Activated CD4-positive, alpha-beta memory T cell treated with anti-CD3 and anti-CD28 coated beads, Interleukin-2, amount 10 ng/mL, durations not matched to agents 7 days and 5 days (primary cell): ENCODE results near the gene TXNIP. TPM values are rescaled to one million over a fixed set of nuclear protein-coding genes. Genes with fewer than 3 reads are reported as not detected.

Source experiments
- CTCF ChIA-PET: fragments of 350-600 bp; sonication (Branson Sonifier 250); formaldehyde crosslinking; loops from one replicate; lab custom pipeline; 2021; ENCODE audit warnings: antibody characterized with exemption, inconsistent platforms; lab: Charles Lee
- POLR2A ChIA-PET: fragments of 350-600 bp; sonication (Branson Sonifier 250); formaldehyde crosslinking; loops from one replicate; lab custom pipeline; 2021; ENCODE audit warnings: antibody characterized with exemption; lab: Charles Lee
- DNase-seq: peaks from one replicate; pipeline ENCODE4 v3.0.0-alpha.2; 2020
- H3K27ac Mint-ChIP-seq: one replicate; pipeline ENCODE4 v1.8.0; 2021; ENCODE audit warnings: mild to moderate bottlenecking, mixed read lengths
- H3K27me3 Mint-ChIP-seq: one replicate; pipeline ENCODE4 v1.8.0; 2021; ENCODE audit warnings: mixed read lengths
- H3K36me3 Mint-ChIP-seq: one replicate; pipeline ENCODE4 v1.8.0; 2021; ENCODE audit warnings: low read depth, mixed read lengths
- H3K4me1 Mint-ChIP-seq: one replicate; pipeline ENCODE4 v1.8.0; 2021; ENCODE audit warnings: mixed read lengths
- H3K4me3 Mint-ChIP-seq: one replicate; pipeline ENCODE4 v1.8.0; 2021; ENCODE audit warnings: mild to moderate bottlenecking, mixed read lengths
- H3K9me3 Mint-ChIP-seq: one replicate; pipeline ENCODE4 v1.8.0; 2021; ENCODE audit warnings: mixed read lengths
- total RNA-seq, 2 experiments: library from RNA; stranded (reverse); gene quantifications; one replicate each; pipeline ENCODE4 v1.2.3, GENCODE V29; 2021

TXNIP gene
- total RNA-seq, 2 experiments from 2014 or later = 397 to 407 TPM

DNA sequence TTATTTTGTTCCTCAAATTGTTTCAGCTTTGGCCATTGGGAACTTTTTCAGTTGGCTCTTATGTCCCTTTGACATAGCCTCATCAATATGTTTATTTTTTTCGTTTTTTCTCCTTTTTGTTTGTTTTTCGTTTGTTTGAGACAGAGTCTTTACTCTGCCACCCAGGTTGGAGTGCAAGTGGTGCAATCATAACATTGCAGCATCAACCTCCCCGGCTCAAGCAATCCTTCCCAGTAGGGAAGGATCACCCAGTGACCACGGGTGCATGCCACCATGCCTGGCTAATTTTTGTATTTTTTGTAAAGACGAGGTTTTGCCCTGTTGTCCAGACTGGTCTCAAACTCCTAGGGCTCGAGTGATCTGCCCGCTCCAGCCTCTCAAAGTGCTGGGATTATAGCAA lies 23.8 kb downstream of the TXNIP start:
- ChIA-PET CTCF (interaction anchor here (0.8 to 1.2 kb wide), 2 partner anchors 39 to 127 kb away, joined by 3 to 4 read pairs; partner anchors contain the start of gene NUDT17), POLR2A (interaction anchor here (0.8 to 1.5 kb wide), 3 partner anchors 8 to 54 kb away, joined by 3 to 11 read pairs (median 4); partner anchors contain the start of genes ANKRD34A, PEX11B and POLR3GL)
- Mint-ChIP-seq H3K36me3 (peaks cover 9% of the 10 kb centered on the region), H3K4me3 (no peak overlapping the region), H3K4me1 (peaks cover 10% of the 10 kb centered on the region), H3K27me3 (no peaks in the 10 kb centered on the region), H3K27ac (no peak overlapping the region), H3K9me3 (peaks cover under 1% of the 10 kb centered on the region)
- no peak for DNase-seq

GRCh38 chr1:145967288-145967687 lies 29.1 kb downstream of the TXNIP start:
- no peak overlapping the region for H3K27ac Mint-ChIP-seq
- peaks cover 5% of the 10 kb centered on the region for H3K9me3 Mint-ChIP-seq
- no peaks in the 10 kb centered on the region for H3K27me3 Mint-ChIP-seq
- H3K36me3 Mint-ChIP-seq = peaks cover 17% of the 10 kb centered on the region
- ChIA-PET POLR2A (interaction anchor here (1.0 to 6.2 kb wide), 5 partner anchors 9 to 85 kb away, joined by 3 to 38 read pairs (median 10); partner anchors contain the start of genes LIX1L, PEX11B and RBM8A), CTCF (interaction anchor here (0.9 to 4.7 kb wide), 3 partner anchors 11 to 40 kb away, joined by 3 to 69 read pairs (median 4); partner anchors contain the start of gene RBM8A)
- DNase-seq = no peak
- peaks cover 27% of the 10 kb centered on the region for H3K4me1 Mint-ChIP-seq
- H3K4me3 Mint-ChIP-seq = no peak overlapping the region

- peak overlapping the region; percentile 96 for H3K4me3 Mint-ChIP-seq
- CTCF ChIA-PET = interaction anchor here (0.6 to 4.7 kb wide), 17 partner anchors 13 to 120 kb away, joined by 3 to 69 read pairs (median 6); partner anchors contain the start of genes ITGA10, NUDT17, PIAS3 and RBM8A
- no peaks in the 10 kb centered on the region for H3K27me3 Mint-ChIP-seq
- POLR2A ChIA-PET = interaction anchor here (1.0 to 12.6 kb wide), 30 partner anchors 8 to 684 kb away, joined by 3 to 264 read pairs (median 7); partner anchors contain the start of genes ANKRD35, NUDT17, PEX11B and PIAS3
- peak overlapping the region; percentile 79 for H3K27ac Mint-ChIP-seq
- H3K36me3 Mint-ChIP-seq = peaks cover 17% of the 10 kb centered on the region
- no peak for DNase-seq
- H3K4me1 Mint-ChIP-seq = peaks cover 44% of the 10 kb centered on the region
- peaks cover 5% of the 10 kb centered on the region for H3K9me3 Mint-ChIP-seq
Measured at GRCh38 chr1:145965119-145965744, 31.1 kb downstream of the TXNIP start.

DNA sequence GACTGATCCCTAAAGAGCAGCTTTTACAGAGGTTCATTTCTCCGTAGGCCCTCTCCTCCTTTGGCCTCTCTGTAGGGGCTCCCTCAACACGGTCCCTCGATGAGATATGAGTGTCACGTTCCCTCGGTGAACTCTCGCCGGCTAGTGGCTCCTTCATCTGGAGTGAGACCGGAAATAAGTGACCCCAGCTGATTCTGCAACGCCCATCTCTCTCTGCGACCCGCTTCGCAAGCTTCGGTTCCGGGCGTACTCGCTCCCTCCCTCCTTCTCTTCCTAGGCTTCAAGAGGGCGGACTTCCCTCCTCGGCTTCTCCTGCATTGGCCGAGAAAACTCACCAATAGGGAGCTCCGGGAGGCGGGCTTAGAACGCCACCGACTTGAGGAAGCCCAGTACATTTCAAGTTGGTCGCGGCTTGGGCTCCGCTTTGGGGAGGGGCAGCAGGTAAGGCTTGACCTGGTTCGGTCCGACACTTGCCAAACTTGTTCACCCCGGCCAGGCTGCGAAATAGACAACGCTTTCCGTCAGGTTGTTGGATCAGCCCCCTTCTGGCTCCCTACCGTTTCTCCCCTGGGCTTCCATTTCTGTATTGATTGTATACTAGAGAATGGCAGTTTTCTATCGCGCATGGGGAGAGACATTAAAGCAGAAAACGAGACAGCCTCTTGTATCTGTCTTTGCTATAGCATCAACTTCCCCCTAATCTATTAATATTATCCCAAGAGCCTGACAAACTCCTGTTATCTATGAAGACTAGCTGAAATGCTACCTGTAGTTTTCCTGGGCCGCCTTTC lies 31.9 kb downstream of the TXNIP start, which contains the start of the genes ANKRD34A and POLR3GL:
TSS of gene ANKRD34A (minus strand) at position 248 of the 791 bp plus-strand sequence. CDS start 2,816 bp downstream, outside the sequence.
TSS of gene POLR3GL (plus strand) at position 363 of the 791 bp plus-strand sequence. CDS start 10,176 bp downstream, outside the sequence.
- H3K27ac Mint-ChIP-seq = peak within 1 kb of the TSS; percentile 79
- peaks cover 3% of the 10 kb centered on the region for H3K27me3 Mint-ChIP-seq
- H3K36me3 Mint-ChIP-seq = peaks cover 14% of the 10 kb centered on the region
- CTCF ChIA-PET = interaction anchor here (0.6 to 4.7 kb wide), 19 partner anchors 12 to 119 kb away, joined by 3 to 69 read pairs (median 5); partner anchors contain the start of genes ITGA10, NUDT17, PIAS3 and RBM8A
- DNase-seq = peak; percentile 95
- peak within 1 kb of the TSS; percentile 96 for H3K4me3 Mint-ChIP-seq
- peaks cover 5% of the 10 kb centered on the region for H3K9me3 Mint-ChIP-seq
- peaks cover 48% of the 10 kb centered on the region for H3K4me1 Mint-ChIP-seq
- POLR2A ChIA-PET = interaction anchor here (0.9 to 12.6 kb wide), 35 partner anchors 9 to 684 kb away, joined by 3 to 264 read pairs (median 6); partner anchors contain the start of genes ANKRD35, HJV, NUDT17 and PEX11B

- Mint-ChIP-seq H3K27me3 (peaks cover 5% of the 10 kb centered on the region), H3K4me1 (peaks cover 57% of the 10 kb centered on the region), H3K27ac (peak overlapping the region; percentile 79), H3K36me3 (peaks cover 14% of the 10 kb centered on the region), H3K4me3 (peak overlapping the region; percentile 96), H3K9me3 (peaks cover 5% of the 10 kb centered on the region)
- ChIA-PET POLR2A (interaction anchor here (0.9 to 12.6 kb wide), 28 partner anchors 8 to 140 kb away, joined by 3 to 264 read pairs (median 7); partner anchors contain the start of genes HJV, NUDT17, PEX11B and PIAS3), CTCF (interaction anchor here (0.8 to 4.7 kb wide), 12 partner anchors 15 to 118 kb away, joined by 3 to 69 read pairs (median 8); partner anchors contain the start of genes NUDT17, PIAS3, RBM8A and TXNIP)
- DNase-seq = no peak
Measured at GRCh38 chr1:145963265-145964019, 32.9 kb downstream of the TXNIP start.

- peak; percentile 32 for DNase-seq
- peak overlapping the region; percentile 96 for H3K4me3 Mint-ChIP-seq
- H3K27ac Mint-ChIP-seq = peak overlapping the region; percentile 79
- POLR2A ChIA-PET = interaction anchor here (0.9 to 12.6 kb wide), 16 partner anchors 17 to 139 kb away, joined by 3 to 264 read pairs (median 6); partner anchors contain the start of genes PEX11B, PIAS3, POLR3C and RBM8A
- peaks cover 7% of the 10 kb centered on the region for H3K36me3 Mint-ChIP-seq
- H3K4me1 Mint-ChIP-seq = peaks cover 62% of the 10 kb centered on the region
- peaks cover 2% of the 10 kb centered on the region for H3K9me3 Mint-ChIP-seq
- CTCF ChIA-PET = interaction anchor here (0.8 to 4.7 kb wide), 5 partner anchors 16 to 90 kb away, joined by 3 to 69 read pairs (median 6); partner anchors contain the start of gene RBM8A
- peaks cover 5% of the 10 kb centered on the region for H3K27me3 Mint-ChIP-seq
Measured at GRCh38 chr1:145962157-145963102, 33.9 kb downstream of the TXNIP start.

DNA sequence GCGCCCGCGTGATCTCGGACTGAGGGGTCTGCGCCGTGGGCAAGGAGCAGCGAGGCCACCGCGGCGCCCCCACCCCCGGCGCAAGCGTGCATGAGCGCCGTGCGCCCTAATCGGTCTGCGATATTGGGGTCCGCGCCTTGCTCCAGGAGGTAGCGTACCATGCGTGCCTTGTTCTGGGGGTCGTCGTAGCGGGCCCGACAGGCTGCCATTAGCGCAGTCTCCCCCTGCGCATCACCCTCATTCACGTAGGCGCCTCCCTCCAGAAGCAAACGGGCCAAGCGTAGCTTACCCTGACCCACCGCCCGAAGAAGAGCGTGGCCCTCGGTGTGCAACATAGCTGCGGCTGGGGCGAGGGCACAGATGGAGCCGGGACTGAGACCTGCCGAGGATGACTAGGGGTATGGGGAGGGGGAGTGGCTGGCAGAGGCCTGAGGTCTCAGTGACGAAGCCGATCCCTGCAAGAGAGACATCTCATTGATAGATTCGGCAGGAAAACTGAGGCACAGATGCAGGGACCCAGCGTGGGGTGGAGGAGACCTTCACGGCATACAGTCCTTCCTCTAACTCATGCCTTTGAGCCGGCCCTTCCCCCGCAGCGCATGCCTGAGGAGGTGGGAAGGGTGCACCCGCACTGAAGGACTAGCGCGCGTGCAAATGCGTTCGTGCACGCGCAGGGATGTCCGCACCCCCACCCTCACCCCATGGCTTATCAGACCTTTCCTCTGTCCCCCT lies 34.8 kb downstream of the TXNIP start:
- Mint-ChIP-seq H3K4me3 (peak overlapping the region; percentile 96), H3K27ac (peak overlapping the region; percentile 66), H3K4me1 (peaks cover 65% of the 10 kb centered on the region), H3K9me3 (no peaks in the 10 kb centered on the region), H3K36me3 (peaks cover 3% of the 10 kb centered on the region), H3K27me3 (peaks cover 5% of the 10 kb centered on the region)
- CTCF ChIA-PET = interaction anchor here (1.5 kb wide), 2 partner anchors 18 to 35 kb away, joined by 6 read pairs; partner anchors contain the start of gene RBM8A
- POLR2A ChIA-PET = interaction anchor here (1.0 to 12.6 kb wide), 9 partner anchors 17 to 103 kb away, joined by 3 to 264 read pairs (median 26); partner anchors contain the start of genes PIAS3 and RBM8A
- peak; percentile 61 for DNase-seq

- H3K4me1 Mint-ChIP-seq = peaks cover 70% of the 10 kb centered on the region
- DNase-seq = no peak
- H3K27me3 Mint-ChIP-seq = peaks cover 5% of the 10 kb centered on the region
- peak overlapping the region; percentile 96 for H3K4me3 Mint-ChIP-seq
- POLR2A ChIA-PET = interaction anchor here (5.1 to 12.6 kb wide), 2 partner anchors 33 to 75 kb away, joined by 45 to 264 read pairs; partner anchors contain the start of gene RBM8A
- peaks cover 3% of the 10 kb centered on the region for H3K36me3 Mint-ChIP-seq
- CTCF ChIA-PET = interaction anchor here (1.5 kb wide), 1 partner anchor 19 kb away, joined by 6 read pairs; no protein-coding TSS in a partner anchor
- H3K27ac Mint-ChIP-seq = no peak overlapping the region
- H3K9me3 Mint-ChIP-seq = no peaks in the 10 kb centered on the region
Measured at GRCh38 chr1:145961109-145961424, 35.3 kb downstream of the TXNIP start.

DNA sequence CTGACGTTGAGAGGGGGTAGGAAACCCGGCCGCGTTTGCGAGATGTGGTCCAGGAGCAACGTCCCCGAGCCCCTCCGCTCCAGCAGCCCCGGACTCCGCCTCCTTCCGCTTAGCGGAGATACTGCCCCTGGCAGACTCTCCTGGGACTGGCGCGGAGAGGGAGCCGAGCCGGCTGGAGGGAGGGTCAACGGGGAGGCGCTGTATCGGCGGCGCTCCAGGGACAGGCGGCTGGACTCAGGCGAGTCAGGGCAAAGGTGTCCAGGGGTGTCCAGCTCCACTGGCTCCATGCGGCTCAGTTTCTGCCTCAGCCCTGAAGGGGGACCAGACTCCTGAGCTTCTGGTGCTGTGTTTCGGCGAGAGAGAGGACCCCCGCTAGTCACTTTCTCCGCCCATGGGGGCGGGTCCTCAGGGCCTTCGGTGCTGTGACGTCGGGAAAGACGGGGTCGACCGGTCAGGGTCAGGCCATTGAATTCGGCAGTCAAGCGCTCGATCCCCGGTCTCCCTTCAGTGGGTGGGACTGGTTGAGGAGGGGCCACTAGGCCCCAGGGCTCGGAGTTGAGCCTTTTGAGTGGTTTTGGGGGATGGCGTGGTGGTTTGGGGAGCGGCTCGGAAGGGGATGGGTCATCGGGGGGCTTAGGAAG lies 35.8 kb downstream of the TXNIP start:
- no peaks in the 10 kb centered on the region for H3K9me3 Mint-ChIP-seq
- H3K4me3 Mint-ChIP-seq = peak overlapping the region; percentile 96
- H3K36me3 Mint-ChIP-seq = peaks cover 3% of the 10 kb centered on the region
- peak; percentile 54 for DNase-seq
- peaks cover 5% of the 10 kb centered on the region for H3K27me3 Mint-ChIP-seq
- H3K27ac Mint-ChIP-seq = peak overlapping the region; percentile 44
- POLR2A ChIA-PET = interaction anchor here (0.5 to 12.6 kb wide), 4 partner anchors 33 to 115 kb away, joined by 3 to 264 read pairs (median 22); partner anchors contain the start of genes NUDT17, RBM8A and TXNIP
- H3K4me1 Mint-ChIP-seq = peaks cover 75% of the 10 kb centered on the region
- CTCF ChIA-PET = interaction anchor here (1.5 kb wide), 1 partner anchor 19 kb away, joined by 6 read pairs; no protein-coding TSS in a partner anchor
